Skeletal muscle tissue (tissue), 4 donors: ENCODE results near the gene OSBPL3. TPM values are rescaled to one million over a fixed set of nuclear protein-coding genes. Genes with fewer than 3 reads are reported as not detected.
"Not testable (repeated sequence)": the region's sequence is repeated elsewhere in the genome, so short reads cannot be mapped to it uniquely, and the experiment has no call there.

ENCODE experiments used
- H3K27ac ChIP-seq: one replicate; pipeline ENCODE4 v1.7.0; 2013; ENCODE audit warnings: mild to moderate bottlenecking, low read depth, low read length, inconsistent platforms
- H3K27me3 ChIP-seq, 3 donors: one replicate each; pipeline ENCODE4 v1.7.0; 2013; ENCODE audit warnings: low read length in 3 of 3; ENCODE audit not compliant: control insufficient read depth in 3 of 3, insufficient read depth in 3 of 3
- H3K36me3 ChIP-seq, 3 donors: one replicate each; pipeline ENCODE4 v1.7.0; 2013; ENCODE audit warnings: low read length in 3 of 3; ENCODE audit not compliant: control insufficient read depth in 3 of 3, insufficient read depth in 3 of 3
- H3K4me1 ChIP-seq, 3 donors: one replicate each; pipeline ENCODE4 v1.7.0; 2013; ENCODE audit warnings: low read length in 3 of 3, mild to moderate bottlenecking in 3 of 3; ENCODE audit not compliant: control insufficient read depth in 3 of 3, insufficient read depth in 3 of 3
- H3K4me3 ChIP-seq, 3 donors: one replicate each; pipeline ENCODE4 v1.7.0; 2013; ENCODE audit warnings: low read length in 3 of 3
- H3K9ac ChIP-seq, 3 donors: one replicate each; pipeline ENCODE4 v1.7.0; 2013; ENCODE audit warnings: low read length in 3 of 3, mild to moderate bottlenecking in 3 of 3, moderate library complexity in 2 of 3, low read depth in 1 of 3
- H3K9me3 ChIP-seq, 3 donors: one replicate each; pipeline ENCODE4 v1.7.0; 2013; ENCODE audit warnings: low read length in 3 of 3; ENCODE audit not compliant: control insufficient read depth in 3 of 3
- total RNA-seq: library from RNA; depleted of rRNA; stranded (reverse); fragments of >200 nt; gene quantifications from one replicate; pipeline ENCODE4 v1.2.3, GENCODE V29; 2014
- donor health status: Osteomylitis.

OSBPL3 gene
- total RNA-seq, 1 donor from 2014 or later = 2.6 TPM

- Histone ChIP-seq H3K4me3 (no peak overlapping the region), H3K27me3 (no peaks in the 10 kb centered on the region), H3K27ac (no peak overlapping the region), H3K9ac (no peak overlapping the region), H3K4me1 (no peaks in the 10 kb centered on the region), H3K9me3 (no peaks in the 10 kb centered on the region), H3K36me3 (peaks cover 0 to 2% (median 0%) of the 10 kb centered on the region in 3 donors)
Observed at GRCh38 chr7:24800073-24800472, 179.9 kb downstream of the OSBPL3 start.

DNA sequence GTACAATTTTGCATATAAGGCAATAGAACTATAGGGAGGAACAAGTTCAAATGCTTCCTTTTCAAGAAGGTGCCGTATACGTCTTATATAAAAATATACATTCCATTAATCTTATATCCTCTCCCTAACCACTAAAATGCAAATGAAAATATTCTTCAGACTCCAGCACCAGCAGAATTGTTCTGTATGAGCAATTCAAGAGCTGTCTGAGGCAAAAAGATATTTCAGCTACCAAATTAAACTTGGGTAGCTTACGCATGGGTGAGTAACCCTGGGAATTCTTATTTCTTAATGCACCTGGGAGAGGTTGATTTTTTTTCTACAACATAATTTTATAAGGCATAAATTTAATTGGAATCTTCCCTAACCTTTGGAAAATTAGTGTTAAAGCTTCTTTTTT lies 180.5 kb downstream of the OSBPL3 start:
- no peaks in the 10 kb centered on the region for H3K4me1 ChIP-seq
- no peak overlapping the region for H3K4me3 ChIP-seq
- H3K36me3 ChIP-seq = peaks cover 0 to 2% (median 0%) of the 10 kb centered on the region in 3 donors
- no peaks in the 10 kb centered on the region for H3K9me3 ChIP-seq
- H3K27ac ChIP-seq = no peak overlapping the region
- H3K27me3 ChIP-seq = no peaks in the 10 kb centered on the region
- H3K9ac ChIP-seq = no peak overlapping the region

DNA sequence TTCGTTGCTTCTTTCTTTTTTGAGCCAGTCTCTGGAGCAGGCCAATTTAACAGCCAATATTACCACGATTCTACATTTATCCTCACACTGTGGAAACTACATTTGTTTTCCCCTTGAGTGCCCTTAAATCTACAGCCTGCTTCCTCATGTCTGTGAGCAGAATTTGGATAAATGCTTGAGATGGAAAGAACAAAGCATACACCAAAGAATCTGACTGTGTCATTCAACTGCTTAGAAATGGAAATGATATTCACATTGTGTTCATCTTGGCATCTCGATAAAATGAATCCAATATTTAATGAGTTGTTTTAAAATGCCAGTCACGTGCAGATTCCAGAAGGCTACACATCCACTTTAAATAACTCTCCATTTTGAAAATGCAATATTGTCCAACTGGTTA lies 181.7 kb downstream of the OSBPL3 start:
- no peak overlapping the region for H3K4me3 ChIP-seq
- H3K36me3 ChIP-seq = no peaks in the 10 kb centered on the region
- no peak overlapping the region for H3K9ac ChIP-seq
- H3K27ac ChIP-seq = no peak overlapping the region
- H3K4me1 ChIP-seq = no peaks in the 10 kb centered on the region
- no peaks in the 10 kb centered on the region for H3K9me3 ChIP-seq
- no peaks in the 10 kb centered on the region for H3K27me3 ChIP-seq

GRCh38 chr7:24797270-24797669 lies 182.7 kb downstream of the OSBPL3 start:
- Histone ChIP-seq H3K9ac (no peak overlapping the region), H3K36me3 (no peaks in the 10 kb centered on the region), H3K27me3 (no peaks in the 10 kb centered on the region), H3K9me3 (no peaks in the 10 kb centered on the region), H3K27ac (no peak overlapping the region), H3K4me1 (no peaks in the 10 kb centered on the region), H3K4me3 (no peak overlapping the region)

- Histone ChIP-seq H3K36me3 (no peaks in the 10 kb centered on the region), H3K4me1 (no peaks in the 10 kb centered on the region), H3K4me3 (no peak overlapping the region), H3K27me3 (no peaks in the 10 kb centered on the region), H3K9me3 (no peaks in the 10 kb centered on the region), H3K27ac (no peak overlapping the region), H3K9ac (no peak overlapping the region)
Observed at GRCh38 chr7:24795407-24795767, 184.6 kb downstream of the OSBPL3 start.

DNA sequence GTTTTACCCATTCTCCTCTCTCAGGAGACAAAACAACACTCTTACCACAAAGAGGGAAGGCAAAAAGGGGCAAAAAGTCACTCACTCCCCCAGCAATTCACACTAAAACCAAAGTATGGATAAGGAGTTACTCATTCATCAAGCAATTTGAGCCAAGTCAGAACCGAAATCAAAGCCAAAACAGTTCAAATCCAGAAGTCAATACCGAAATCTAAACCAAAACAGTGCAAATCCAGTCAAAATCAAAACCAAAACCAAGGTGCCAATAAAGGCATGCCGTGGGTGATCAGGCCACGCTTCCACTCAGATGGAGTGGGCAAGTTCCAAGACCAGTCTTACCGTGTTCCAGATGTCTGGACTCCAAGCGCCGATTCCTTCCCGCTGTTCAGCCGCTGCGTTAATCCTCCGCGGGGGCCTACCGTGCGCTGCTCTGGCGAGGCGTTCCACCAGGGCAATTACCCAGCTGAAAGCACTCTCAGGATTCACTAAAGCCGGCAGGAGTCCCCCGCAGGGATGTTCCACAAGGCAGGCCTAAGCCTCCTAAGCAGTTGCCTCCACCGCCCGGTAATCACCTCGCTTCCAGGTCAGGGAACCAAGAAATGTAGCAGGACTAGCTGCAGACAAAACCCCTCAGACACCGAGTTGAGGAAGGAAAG lies 185.1 kb downstream of the OSBPL3 start:
- H3K9ac ChIP-seq, H3K9me3 ChIP-seq, H3K36me3 ChIP-seq, H3K27ac ChIP-seq, H3K27me3 ChIP-seq, H3K4me3 ChIP-seq, H3K4me1 ChIP-seq: not testable (repeated sequence)

DNA sequence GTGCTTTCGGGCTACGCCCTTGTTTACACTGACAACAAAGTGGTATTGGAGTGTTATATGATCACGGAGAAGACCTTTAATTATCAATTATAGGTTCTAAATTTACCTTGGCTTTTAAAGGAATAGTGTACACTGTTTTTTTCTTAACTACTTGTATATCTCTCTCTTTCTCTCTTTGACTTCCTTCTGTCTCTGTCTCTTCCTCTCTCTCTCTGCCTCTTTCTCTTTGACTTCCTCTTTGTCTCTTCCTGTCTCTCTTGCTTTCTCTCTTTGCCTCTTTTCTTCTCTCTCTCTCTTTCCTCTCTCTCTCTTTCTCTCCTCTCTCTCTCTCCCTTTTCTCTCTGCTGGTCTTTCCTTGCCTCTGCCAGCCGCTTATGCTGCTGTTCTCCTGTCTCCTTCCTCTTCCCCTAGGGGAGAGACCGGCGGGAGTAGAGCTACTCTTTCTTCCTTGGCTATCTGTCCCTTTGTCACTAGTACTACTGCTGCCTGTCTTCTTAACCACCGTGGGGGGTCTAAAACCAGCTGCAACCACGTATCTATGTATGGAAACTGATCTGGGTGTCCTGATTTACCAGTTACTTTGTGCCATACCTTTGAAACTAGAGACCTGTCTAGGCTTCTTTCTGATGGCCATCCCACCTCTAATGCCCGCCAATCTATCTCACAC lies 185.9 kb downstream of the OSBPL3 start:
- Histone ChIP-seq H3K9me3 (no peaks in the 10 kb centered on the region), H3K9ac (no peak overlapping the region), H3K36me3 (no peaks in the 10 kb centered on the region), H3K27me3 (no peaks in the 10 kb centered on the region), H3K4me3 (no peak overlapping the region), H3K27ac (no peak overlapping the region), H3K4me1 (no peaks in the 10 kb centered on the region)

DNA sequence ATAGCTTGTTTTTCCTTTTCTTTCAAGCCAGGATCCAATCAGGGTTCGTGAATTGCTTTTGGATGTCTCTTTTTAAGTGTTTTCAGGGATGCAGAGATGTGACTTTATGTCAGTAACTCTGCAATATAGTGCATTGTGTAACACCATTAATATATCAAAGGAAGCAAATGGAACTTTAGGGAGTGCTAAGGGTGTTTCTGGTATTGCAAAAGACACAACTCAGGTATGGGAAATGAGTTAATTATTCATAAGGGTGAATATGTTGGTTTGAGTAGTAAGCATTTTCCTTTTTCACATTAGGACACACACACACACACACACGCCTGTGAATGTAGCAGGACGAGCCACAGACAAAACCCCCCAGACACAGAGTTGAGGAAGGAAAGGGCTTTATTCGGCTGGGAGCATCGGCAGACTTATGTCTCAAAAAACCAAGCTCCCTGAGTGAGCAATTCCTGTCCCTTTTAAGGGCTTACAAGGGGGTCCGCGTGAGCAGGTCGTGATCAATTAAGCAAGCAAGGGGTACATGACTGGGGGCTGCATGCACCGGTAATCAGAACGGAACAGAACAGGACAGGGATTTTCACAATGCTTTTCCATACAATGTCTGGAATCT lies 190.9 kb downstream of the OSBPL3 start:
- H3K27ac ChIP-seq = no peak overlapping the region
- no peaks in the 10 kb centered on the region for H3K27me3 ChIP-seq
- H3K4me1 ChIP-seq = peaks cover 8 to 11% (median 10%) of the 10 kb centered on the region in 3 donors
- H3K4me3 ChIP-seq = no peak overlapping the region
- no peak overlapping the region for H3K9ac ChIP-seq
- no peaks in the 10 kb centered on the region for H3K9me3 ChIP-seq
- H3K36me3 ChIP-seq = no peaks in the 10 kb centered on the region

GRCh38 chr7:24788075-24788474 lies 191.9 kb downstream of the OSBPL3 start:
- no peaks in the 10 kb centered on the region for H3K36me3 ChIP-seq
- no peak overlapping the region for H3K27ac ChIP-seq

GRCh38 chr7:24786941-24787340 lies 193.0 kb downstream of the OSBPL3 start:
- Histone ChIP-seq H3K4me1 (peaks cover 8 to 15% (median 11%) of the 10 kb centered on the region in 3 donors), H3K27me3 (no peaks in the 10 kb centered on the region), H3K9me3 (no peaks in the 10 kb centered on the region), H3K4me3 (no peak overlapping the region), H3K9ac (no peak overlapping the region), H3K36me3 (no peaks in the 10 kb centered on the region), H3K27ac (peak overlapping the region; percentile 63)

More at GRCh38 chr7:24788075-24788474, 191.9 kb downstream of the OSBPL3 start:
- Histone ChIP-seq H3K9me3 (no peaks in the 10 kb centered on the region), H3K4me3 (no peak overlapping the region), H3K9ac (no peak overlapping the region), H3K4me1 (peaks cover 8 to 15% (median 11%) of the 10 kb centered on the region in 3 donors), H3K27me3 (no peaks in the 10 kb centered on the region)
